GM18858 (cell line): ENCODE results near the gene SETBP1.

Source experiments
- ATAC-seq: cut with Tn5 transposase; IDR thresholded peaks from one replicate; pipeline ENCODE4 v1.9.1; 2021; ENCODE audit not compliant: unreplicated experiment

SETBP1 gene

GRCh38 chr18:44704135-44704789, 23.6 kb downstream of the SETBP1 start:
- no peak for ATAC-seq

- ATAC-seq, result no peak
These were observed 24.5 kb downstream of the SETBP1 start for GRCh38 chr18:44705075-44705675.

DNA sequence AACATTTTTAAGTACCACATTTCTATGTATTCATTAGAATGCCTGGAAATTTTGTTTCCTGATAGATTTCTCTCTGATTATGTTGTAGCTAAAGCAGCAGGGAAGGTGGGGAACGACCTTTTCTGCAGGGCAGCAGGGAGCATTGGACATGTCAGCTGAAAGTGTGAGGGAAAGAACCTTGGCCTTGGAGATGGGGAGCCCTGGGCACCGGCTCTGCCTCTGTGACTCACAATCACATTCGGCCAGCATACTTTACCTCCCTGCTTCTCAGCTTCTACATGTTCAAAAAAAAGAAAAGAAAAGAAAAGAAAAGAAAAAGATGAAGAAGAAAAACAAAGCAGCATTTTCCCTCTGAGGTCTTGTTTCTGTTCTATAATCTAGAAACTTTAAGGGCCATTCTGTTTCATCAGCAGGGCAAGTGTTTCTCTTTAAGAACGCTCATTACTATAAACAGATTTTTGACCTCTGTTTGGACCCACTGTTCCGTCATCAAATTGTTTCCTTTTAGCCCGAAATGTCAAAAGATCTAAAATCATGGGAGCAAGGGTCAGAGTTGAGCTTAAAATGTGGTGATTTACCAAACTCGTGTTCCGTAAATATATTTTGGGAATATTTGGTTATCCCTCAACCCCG, 27.9 kb downstream of the SETBP1 start:
- ATAC-seq, result no peak

- peak; percentile 98 for ATAC-seq
These were observed 28.8 kb downstream of the SETBP1 start for GRCh38 chr18:44709307-44710126.

- no peak for ATAC-seq
These were observed 30.2 kb downstream of the SETBP1 start for GRCh38 chr18:44710931-44711330.

DNA sequence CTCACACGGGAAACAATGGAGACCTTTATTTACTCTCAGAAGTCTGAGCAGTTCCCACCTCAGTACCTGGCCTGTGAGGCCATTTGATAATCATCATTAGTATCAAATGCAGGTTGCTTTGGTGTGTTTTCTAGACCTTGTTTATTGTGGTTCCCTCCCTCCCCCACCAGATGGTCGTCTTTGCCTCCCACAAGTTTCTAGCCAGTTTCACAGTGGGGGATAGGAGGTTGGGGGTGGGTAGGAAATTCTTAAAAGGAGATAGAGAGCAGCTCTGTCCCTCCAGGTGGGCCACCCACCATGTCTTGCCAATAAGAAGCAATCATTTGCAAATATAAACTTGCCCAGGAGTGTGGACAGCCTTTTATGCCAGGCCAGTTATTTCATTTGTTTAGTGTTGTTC, 31.3 kb downstream of the SETBP1 start:
- no peak for ATAC-seq

DNA sequence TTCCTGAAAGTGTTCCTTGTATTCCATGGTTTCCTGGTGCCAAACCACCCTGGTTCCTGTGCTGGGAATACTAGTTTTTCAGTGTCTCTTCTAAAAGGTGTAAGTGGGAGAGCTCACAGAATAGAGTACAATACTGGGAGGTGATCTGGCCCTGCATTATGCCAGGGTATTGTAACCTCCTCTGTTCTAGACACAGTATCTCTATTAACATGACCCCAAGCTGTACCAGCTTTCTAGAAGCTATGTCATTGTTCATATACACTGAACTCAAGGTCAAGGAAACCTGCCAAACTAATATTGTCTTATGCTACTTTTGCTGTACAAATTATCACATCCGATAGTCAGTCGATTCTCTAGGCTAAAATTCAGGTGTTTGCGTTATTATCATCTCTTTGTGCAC, 32.7 kb downstream of the SETBP1 start:
- no peak for ATAC-seq

DNA sequence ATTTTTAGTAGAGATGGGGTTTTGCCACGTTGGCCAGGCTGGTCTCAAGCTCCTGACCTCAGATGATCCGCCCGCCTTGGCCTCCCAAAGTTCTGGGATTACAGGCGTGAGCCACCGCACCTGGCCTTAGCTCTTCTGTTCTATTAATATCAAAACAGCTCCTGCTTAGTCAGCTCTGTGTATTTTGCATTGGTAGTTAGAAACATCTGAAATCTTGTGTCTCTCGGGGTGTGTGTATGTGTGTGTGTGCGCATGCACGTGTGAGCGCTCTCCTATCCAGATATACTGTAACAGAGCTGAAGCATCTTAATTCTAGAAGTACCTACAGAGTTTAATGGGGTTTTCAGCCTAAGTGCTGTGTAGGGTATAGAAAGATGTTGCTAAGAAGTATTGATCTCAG, 33.7 kb downstream of the SETBP1 start:
- ATAC-seq, result no peak

DNA sequence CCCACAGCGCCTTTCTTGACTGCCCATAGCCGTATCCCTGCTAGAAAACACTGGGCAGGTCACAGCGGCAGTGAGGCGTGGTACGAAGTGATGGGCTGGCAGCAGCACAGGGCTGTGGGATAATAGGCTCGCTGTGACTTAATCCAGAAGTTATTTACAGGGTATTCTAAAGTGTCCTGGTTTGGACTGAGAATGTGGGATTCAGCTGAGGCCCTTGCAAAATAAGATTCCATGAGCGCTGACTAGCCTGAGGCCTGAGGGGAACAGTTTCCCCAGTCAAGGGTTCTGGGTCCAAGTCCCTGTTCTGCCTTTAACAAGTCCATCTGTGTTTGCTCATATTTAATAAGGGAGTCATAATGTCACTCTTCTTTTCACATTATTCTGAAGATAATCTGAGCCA, 34.6 kb downstream of the SETBP1 start:
- ATAC-seq, result no peak

- no peak for ATAC-seq
These were observed 35.2 kb downstream of the SETBP1 start for GRCh38 chr18:44715842-44716241.

GRCh38 chr18:44716697-44717163, 36.0 kb downstream of the SETBP1 start:
- peak; percentile 32 for ATAC-seq

DNA sequence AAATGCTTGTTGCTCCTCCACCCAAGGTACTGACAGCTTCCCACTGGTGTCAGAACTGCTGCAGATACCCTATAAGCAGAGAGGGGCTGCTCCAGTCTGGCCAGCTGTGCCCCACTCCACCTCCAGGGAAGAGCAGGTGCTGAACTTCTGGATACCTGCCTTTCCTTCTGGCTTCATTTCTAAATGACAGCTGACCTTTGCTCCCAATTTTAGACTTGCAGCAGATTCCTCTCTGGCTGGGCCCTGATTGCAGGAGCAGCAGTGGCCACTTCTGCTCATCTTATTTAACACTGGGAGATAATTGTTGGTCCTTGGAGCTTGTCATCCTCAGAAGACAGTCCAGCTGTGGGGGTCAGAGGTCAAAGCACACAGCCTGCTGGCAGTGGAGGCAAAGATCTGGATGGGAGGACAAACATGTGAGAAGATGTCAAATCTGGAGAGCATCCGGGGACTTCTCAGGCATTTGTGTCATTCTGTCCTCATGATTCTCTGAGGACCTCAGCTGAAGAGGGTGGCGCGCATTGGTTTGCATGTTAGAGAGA, 38.9 kb downstream of the SETBP1 start:
- ATAC-seq, result no peak

DNA sequence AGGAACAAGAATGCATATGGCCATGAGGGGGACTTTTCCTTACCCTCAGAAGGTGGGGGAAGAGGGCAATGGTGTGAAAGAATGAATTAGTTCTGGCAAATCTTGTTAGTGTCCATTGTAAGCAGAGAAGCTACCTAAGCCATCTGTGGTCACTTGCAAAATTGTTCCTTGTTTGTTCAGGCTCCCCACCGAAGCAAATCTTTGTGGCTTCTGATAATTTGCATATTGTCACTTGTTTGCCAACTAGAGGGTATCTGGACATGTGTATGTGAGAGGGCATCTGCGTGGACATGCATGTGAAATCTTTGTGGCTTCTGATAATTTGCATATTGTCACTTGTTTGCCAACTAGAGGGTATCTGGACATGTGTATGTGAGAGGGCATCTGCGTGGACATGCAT, 41.1 kb downstream of the SETBP1 start:
- ATAC-seq, result peak; percentile 39

DNA sequence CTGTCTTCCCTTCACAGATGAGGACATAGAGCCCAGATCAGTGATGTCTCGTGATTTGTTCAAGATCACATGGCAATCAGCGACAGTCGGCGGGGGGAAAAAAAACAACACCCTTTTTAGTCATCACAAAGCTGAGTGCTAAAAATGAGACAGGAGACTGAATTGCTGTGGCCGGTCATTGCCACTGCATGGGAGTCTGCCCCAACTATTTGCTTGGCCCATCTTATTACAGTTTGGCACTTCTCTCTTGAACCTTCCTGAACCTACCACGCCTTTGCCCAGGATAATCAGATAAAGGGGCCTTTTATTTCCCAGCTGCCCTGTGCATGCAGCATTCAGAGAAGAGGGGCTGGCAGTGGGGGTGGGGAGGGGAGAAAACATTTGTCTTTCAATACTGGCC, 42.7 kb downstream of the SETBP1 start:
- ATAC-seq, result no peak

DNA sequence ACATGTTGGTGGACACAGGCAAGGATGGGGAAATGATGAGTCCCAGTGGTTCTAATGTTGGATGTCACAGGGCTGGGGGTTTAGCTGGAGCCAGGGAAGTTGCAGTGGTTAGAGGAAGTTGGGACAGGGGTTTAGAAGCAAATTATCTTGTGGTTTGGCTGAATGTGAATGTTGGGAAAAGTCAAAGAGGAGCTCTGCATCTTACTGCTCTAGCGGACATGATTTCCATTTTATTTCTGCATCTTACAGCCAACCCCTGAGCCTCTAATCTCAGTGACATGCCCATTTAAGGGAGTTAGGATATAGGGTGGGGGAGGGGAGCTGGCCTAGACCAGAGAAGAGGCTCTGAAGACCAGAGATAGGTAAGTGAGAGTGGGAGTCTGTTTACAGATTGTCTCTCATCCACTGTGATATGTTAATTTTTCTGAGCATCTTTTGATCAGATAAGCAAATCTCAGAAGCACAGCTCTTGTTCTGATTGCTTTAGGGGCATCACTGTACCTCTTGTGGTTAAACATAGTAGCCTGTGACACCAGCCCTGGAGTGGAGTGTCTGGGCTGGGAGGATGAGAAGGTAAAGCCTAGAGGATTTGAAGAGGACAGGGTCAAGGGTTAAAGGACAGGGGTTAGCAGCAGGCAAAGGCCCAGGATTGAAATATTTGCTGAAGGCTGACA, 43.6 kb downstream of the SETBP1 start:
- no peak for ATAC-seq

GRCh38 chr18:44725300-44726058, 44.8 kb downstream of the SETBP1 start:
- ATAC-seq, result peak; percentile 39

DNA sequence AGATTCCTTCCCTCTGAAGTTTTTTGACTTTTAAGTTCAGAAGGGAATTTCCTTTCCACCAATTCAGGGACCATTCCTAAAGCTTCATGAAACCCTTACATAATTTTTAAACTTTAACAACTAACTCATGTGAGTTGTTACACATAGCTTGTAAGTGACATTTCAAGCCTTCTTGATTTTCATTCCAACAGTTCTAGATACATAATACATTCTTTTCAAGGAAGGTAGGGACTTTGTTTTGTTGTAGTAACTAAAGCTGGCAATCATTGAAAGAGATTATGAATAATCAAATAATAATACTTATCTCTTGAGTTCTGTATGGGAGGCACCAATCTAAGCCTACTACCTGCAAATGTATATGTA, 45.4 kb downstream of the SETBP1 start:
- no peak for ATAC-seq

DNA sequence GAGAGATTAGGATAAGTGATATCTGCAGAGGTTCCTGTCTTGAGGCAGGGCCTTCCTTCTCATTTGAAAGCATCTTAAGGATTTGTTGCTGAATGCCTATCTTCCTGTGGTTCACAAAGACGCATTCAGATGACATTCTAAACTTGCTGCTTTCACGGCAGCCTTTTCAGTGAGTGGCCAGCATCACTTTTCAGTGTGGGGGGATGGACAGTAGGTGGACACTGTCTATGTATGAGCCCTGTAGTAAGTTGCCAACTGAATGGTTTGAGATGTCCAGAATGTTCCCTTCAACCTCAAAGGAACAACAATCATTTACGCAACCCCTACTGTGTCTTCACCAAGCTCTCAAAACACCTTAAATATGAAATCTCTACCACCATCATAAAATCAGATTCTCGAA, 46.6 kb downstream of the SETBP1 start:
- ATAC-seq, result no peak

DNA sequence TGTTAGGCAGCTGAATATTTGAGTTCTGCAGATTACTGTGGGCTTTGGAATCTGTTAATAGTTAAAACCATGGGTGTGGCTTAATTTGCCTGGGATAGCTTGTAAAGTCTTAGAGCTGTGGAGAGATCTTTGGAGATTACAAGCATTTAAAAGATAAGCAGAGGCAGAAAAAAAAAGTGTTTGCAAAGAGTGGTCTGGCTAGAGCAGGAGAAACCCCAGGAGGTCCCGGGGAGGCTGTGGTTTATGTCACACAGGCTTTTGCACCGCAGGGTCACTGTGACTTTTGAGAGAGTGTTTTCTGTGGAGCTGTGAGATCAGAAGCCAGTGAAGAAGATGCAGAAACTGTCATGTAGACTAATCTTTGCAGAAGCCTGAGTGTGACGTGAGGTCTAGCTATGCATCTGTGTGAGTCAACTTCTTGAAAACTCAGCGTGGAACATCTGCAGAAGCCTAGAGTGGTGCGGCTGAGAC, 49.0 kb downstream of the SETBP1 start:
- ATAC-seq, result no peak
